B cell (primary cell): ENCODE data around the gene ZBTB4.

Source experiments
- CTCF ChIP-seq: fragments of 200-600 bp; IDR thresholded peaks from one replicate; pipeline ENCODE4 v1.8.0; 2022; ENCODE audit warnings: antibody characterized with exemption, mild to moderate bottlenecking
- EZH2 ChIP-seq: IDR thresholded peaks from 2 replicates; pipeline ENCODE4 v1.6.1; 2012; ENCODE audit warnings: borderline replicate concordance, low read depth, mild to moderate bottlenecking, moderate library complexity, low read length; ENCODE audit not compliant: insufficient read depth, poor library complexity, severe bottlenecking

- no peak for TF ChIP-seq CTCF
- TF ChIP-seq EZH2 = no peak
Measured at GRCh38 chr17:7448461-7448860, 31.0 kb downstream of the ZBTB4 start.
